NCI-H1092 (cell line): Measurements from ENCODE around the gene ASCL1.
A peak's percentile ranks its signal among the peaks of the same experiment; 100 is the strongest.

Experiments
- DNase-seq: peaks from one replicate; lab custom pipeline; 2025; lab: John Stamatoyannopoulos, UW

ASCL1 gene

GRCh38 chr12:102951841-102952240 lies 5.6 kb upstream of the ASCL1 start:
- no peak for DNase-seq

GRCh38 chr12:102953221-102953620 lies 4.3 kb upstream of the ASCL1 start:
- DNase-seq, result no peak

- DNase-seq, result no peak
Observed at GRCh38 chr12:102954134-102954533, 3.3 kb upstream of the ASCL1 start.

DNA sequence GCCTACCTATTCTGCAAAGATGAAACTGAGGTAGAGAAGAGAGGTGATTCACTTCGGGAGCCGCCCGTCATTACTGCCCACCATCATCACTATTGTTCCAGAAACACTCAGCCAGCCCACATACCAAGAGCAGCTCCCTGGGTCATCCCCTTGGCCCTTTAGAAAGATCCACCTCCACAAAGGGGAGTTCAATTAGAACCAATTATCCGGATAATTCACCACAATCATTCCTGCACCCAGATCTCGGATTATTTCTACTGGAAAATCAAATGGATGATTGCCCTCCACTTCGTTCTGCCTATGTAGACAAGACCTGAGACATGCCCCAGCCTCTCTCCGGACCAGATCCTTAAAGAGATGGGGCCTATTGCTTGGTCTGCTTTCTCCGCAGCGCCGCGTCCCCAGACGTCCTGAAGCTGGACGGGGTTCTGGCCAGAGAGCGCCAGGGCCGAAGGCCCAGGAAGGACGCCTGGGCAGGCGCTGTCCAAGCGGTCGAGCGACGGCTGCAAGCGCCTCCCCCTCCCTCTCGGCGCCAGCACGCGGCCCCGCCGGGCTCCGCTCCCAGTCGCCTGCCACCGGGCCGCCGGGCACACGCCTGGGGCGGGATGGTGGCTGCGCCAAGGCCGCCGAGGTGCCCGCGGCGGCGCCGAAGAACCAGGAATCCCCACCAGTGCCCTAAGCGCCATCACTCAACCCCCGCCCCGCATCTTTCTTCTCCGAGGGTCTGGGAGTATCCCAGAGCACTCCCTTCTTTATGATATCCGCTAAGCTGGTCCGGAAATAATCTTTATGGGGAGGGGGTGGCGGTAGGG lies 1.3 kb upstream of the ASCL1 start:
- DNase-seq, result no peak

GRCh38 chr12:102956738-102957327 lies 641 bp upstream of the ASCL1 start:
- DNase-seq, result no peak

GRCh38 chr12:102958073-102958829 lies 777 bp downstream of the ASCL1 start:
- DNase-seq, result no peak

GRCh38 chr12:102958830-102959176 lies 1.3 kb downstream of the ASCL1 start:
- DNase-seq, result no peak

DNA sequence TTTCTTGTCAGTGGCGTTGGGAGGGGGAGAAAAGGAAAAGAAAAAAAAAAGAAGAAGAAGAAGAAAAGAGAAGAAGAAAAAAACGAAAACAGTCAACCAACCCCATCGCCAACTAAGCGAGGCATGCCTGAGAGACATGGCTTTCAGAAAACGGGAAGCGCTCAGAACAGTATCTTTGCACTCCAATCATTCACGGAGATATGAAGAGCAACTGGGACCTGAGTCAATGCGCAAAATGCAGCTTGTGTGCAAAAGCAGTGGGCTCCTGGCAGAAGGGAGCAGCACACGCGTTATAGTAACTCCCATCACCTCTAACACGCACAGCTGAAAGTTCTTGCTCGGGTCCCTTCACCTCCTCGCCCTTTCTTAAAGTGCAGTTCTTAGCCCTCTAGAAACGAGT lies 1.9 kb downstream of the ASCL1 start:
- no peak for DNase-seq

DNA sequence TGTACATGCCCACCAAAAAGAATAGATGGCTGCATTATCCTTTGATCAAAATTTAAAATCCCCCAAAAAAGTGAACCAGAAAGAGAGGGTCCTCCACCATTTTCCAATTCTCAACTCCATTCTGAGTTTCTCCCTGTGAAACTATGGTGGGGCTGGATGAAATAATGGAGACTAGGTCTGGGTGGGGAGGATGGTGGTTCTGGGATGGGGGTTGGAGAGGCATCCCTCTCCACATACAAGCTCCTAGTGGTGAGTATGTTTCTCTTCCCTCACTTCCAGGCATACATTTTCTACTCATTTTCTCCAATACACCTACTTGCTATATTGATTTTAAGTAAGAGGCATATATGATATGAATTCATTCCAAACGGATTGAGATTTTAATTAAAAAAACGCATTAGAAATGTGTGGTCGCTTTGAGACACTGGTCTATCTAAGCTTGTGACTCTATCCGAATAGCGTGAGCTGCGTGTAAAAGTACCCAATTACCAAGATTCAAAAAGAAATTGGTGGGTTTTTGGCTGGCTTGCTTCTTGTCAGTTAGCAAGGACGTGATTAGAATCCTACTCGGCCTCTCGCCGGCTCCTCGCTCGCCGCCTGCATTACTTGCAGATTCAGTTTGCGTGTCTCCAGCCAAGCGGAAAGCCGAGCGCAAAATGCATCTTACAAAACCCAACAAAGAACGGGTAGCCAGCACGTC lies 3.4 kb downstream of the ASCL1 start:
- peak; percentile 74 for DNase-seq

GRCh38 chr12:102961466-102961855 lies 4.0 kb downstream of the ASCL1 start:
- peak; percentile 74 for DNase-seq

DNA sequence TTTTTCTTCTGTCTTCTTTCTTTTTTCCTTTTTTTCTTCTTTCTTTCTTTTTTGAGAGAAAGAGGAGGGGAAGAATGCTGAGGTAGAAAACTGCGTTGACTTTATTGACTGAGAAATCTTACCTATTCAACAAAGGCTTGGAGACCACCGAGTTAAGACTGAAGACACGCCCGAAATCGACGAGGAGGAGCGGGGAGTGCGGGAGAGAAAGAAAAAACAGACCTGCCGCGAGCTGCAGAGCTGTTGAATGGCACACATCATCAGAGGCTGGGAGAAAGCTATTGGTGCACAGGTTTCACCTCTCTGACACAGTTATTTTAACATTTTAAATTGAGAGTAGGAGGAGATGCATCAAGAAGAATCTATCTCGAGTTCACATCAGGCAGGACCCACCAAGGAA lies 5.1 kb downstream of the ASCL1 start:
- no peak for DNase-seq

- no peak for DNase-seq
Observed at GRCh38 chr12:102962986-102963385, 5.5 kb downstream of the ASCL1 start.

GRCh38 chr12:102963796-102964195 lies 6.3 kb downstream of the ASCL1 start:
- no peak for DNase-seq

GRCh38 chr12:102964872-102965271 lies 7.4 kb downstream of the ASCL1 start:
- no peak for DNase-seq

GRCh38 chr12:102965281-102966155 lies 8.0 kb downstream of the ASCL1 start:
- no peak for DNase-seq

GRCh38 chr12:102966200-102966863 lies 8.9 kb downstream of the ASCL1 start:
- no peak for DNase-seq

DNA sequence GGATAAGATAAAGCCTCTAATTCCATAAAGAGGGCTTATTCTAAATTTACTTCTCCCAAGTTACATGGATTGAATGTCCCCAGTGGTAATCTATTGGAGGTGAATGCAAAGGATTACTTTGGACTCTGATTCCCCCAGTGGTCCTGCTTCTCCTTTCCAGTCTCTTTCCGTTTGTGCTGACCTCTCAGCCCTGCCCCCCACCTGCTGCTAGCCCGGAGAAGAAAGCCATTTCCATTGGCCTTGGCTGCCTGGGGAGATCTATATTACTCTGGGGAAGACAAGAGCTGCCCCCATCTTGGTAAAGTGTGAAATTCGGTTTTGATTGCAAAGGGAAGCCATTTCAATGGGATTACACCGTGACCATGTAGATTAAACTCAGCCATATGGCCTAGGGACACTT lies 13.3 kb downstream of the ASCL1 start:
- DNase-seq, result no peak

- no peak for DNase-seq
Observed at GRCh38 chr12:102971227-102971626, 13.8 kb downstream of the ASCL1 start.

GRCh38 chr12:102973583-102973982 lies 16.1 kb downstream of the ASCL1 start:
- no peak for DNase-seq

- no peak for DNase-seq
Observed at GRCh38 chr12:102976609-102977280, 19.3 kb downstream of the ASCL1 start.
